CD4-positive, alpha-beta T cell treated with Interleukin-4 for 4 hours (primary cell): ENCODE results near the gene CYP19A1.

Source experiments
- DNase-seq: peaks from one replicate; pipeline ENCODE4 v3.0.0-alpha.2; 2020

Gene CYP19A1

GRCh38 chr15:51356983-51357382 is 18.6 kb upstream of the CYP19A1 start:
- DNase-seq, result no peak

GRCh38 chr15:51356147-51356546 is 17.8 kb upstream of the CYP19A1 start:
- DNase-seq, result no peak

DNA sequence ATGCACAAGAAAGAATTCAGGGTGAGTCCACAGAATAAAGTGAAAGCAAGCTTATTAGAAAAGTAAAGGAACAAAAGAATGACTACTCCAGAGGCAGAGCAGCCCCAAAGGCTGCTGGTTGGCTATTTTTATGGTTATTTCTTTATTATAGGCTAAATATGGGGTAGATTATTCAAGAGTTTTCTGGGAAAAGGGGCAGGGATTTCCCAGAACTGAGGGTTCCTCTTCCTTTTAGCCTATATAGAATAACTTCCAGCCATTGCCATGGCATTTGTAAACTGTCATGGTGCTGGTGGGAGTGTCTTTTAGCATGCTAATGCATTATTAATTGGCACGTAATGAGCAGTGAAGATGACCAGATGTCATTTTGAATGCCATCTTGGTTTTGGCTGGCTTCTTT is 16.7 kb upstream of the CYP19A1 start:
- DNase-seq, result no peak

DNA sequence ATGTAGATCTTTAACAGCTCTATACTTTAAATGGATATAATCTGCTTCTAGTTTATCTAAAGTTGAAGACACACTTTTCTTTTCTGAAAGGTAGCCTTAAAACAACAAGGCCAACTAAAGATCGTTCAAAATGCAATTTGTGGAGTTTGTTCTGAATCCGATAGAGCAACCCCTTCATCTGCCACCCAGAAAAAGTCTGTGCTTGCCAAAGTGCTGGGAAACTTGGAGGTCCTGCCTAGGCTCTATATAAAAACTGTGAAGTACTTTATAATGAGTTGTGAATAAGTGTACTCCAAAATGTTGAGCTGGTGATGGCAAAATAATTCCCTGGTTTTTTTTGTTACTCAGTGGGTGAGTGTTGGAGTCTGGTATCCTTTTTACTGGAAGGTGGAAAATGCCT is 15.6 kb upstream of the CYP19A1 start:
- no peak for DNase-seq

GRCh38 chr15:51350723-51351122 is 12.3 kb upstream of the CYP19A1 start:
- DNase-seq, result no peak

GRCh38 chr15:51349156-51349844 is 10.9 kb upstream of the CYP19A1 start:
- DNase-seq, result no peak

GRCh38 chr15:51348688-51349087 is 10.3 kb upstream of the CYP19A1 start:
- DNase-seq, result no peak

GRCh38 chr15:51346136-51346535 is 7.7 kb upstream of the CYP19A1 start:
- no peak for DNase-seq

DNA sequence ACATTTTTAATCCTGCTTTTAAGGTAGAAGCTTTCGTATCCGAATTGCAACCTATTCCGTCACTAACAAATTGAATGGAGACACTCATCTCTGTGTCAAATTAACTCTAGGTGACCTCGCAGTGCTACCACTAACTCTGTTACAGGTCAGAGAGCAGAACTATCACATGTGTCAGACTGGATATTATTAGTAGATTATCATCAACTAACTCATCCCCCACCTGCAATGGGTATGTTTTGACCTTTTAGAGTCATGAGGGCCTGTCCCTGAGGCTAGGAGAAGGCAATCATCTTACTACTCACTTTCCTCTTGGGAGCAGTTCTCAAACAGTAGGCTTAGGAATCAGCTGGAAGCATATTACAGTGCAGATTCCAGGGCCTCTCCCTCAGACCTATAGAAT is 5.1 kb upstream of the CYP19A1 start:
- DNase-seq, result no peak

- no peak for DNase-seq
Observed at GRCh38 chr15:51342227-51342999, 4.0 kb upstream of the CYP19A1 start.

GRCh38 chr15:51341366-51342226 is 3.2 kb upstream of the CYP19A1 start, which contains the start of gene GLDN:
Gene GLDN, plus strand, starts transcription at chr15:51341655. Its CDS starts 30 bp downstream, at chr15:51341685.
- DNase-seq, result no peak

DNA sequence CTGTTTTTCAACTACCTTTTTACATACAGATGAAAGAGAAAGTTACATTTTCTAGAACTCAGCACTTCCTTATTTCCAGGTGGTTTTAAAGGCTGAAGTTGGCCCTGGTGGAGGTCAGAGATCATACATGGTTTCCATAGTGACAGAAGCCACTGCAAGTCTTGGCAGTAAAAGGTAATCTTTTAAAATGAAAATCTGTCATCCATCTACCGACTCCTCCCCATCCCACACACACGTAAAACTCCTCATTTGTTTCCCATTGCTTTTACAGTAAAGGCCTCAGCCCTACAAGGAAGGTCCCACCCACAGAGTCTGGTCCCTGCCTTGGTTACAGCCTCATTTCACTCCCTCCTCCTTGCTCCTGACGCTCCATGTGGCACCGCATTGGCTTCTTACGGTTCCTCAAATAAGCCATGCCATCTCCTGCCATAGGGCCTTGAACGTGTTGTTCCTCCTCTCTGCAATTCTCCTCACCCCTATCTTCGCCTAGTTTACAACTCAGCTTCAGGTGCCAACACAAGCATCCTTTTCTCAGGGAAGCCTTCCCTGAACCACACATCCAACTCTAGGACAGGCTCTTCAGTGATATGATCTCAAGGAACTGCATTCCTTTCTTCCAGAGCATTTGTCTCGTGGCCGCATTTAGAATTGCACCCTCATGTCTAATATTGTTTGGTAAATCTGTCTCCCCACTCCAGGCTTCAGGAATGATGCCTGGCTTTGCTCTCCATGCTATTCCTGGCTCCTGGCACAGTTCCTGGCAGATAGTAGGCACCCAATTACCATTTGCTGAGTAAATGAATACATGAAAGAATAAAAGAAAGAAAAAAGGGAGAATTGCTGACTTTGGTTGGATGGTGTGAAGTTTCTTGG is 2.6 kb downstream of the CYP19A1 start:
- no peak for DNase-seq

DNA sequence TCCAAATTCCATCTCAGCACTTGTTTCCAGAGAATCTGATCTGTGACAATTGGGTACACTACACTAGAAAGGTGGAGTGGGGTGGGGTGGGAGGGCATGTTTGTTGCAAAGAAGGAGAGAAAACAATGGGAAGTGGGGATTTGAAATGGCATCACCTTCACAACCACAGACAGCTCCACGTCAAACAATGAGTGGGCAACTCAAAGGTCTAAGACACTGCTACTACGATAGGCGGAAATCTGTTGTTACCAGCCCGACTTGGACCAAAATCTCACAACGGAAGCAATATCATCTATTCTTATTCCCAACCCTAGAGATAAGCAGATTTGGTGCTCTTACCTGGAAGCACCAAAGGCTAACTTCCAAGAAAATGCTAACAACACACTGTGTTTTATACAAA is 3.3 kb downstream of the CYP19A1 start:
- DNase-seq, result no peak

DNA sequence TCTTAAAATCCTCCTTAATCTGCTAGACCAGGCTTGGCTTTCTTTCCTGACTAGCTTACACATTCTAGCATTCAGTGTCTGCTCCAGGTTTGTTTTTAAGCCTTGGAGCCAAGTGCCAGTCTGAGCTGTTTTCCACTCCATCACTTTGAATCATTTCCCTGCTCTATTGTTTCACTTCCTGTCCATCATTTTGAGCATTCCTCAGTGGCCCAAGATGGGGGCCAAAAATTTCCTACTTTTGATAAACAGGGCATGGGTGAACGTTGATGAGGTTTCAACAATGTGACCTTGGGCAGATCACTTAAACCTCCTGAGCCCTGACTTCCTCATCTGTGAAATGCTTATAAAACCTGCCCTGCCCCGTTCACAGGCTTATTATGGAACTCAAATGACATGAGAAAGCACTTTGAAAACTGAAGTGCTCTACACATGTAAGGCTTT is 4.4 kb downstream of the CYP19A1 start:
- no peak for DNase-seq

DNA sequence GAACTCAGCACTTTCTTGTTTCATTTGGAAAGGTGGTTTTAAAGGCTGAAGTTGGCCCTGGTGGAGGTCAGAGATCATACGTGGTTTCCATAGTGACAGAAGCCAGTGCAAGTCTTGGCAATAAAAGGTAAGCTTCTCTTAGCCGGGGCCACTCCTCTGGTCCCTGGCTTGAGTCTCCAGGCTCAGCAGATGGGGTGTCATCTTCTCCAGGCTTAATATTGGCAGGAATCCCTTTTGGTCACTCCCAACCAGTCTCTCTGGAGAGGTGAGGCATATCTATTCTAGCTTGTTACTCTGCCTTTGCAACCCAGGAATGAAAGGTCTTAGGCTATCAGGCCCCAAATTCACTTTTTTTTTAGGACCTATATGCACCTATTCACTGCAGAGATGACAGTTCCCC is 4.8 kb downstream of the CYP19A1 start:
- DNase-seq, result no peak

DNA sequence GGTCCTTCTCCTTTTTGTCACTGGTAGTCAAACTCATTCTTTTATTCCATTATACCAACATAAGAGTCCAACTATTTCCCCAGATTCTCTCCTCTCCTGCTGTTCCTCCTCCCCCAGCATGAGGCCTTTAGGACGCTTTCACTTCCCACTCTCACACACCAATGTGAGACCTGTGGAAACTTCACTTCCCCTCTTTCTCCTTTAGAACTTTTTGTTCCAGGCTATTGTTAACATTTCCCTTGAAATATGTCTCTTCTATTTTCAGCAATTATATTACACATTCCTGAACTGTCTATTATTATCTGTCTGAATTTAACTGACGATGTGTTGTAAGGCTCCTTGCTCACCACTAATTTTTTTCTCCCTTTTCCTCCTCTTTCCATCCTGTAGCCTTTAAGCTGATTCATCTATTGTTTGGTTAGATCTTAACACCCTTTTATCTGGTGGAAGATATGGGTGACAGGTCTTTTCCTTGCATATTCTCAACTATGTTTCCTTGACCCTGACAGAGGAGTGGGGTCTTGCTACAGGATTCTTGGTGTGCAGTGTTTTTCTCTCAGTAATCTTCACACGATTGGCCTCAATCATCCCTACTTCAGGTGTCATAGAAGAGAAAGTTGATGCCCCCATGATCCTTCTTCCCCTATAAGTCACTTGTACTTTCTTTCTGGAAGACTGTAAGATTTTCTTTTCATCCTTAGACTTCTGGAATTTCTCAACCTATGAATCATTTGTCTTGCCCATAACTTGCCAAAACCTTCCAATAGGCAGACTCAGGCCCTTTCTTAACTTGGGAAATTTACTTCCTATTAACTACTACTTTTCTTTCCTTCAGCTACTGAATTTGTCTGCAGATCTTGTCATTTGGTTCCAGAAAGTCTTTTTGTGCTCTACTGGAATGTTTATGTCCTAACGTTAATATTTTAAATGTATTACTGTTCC is 5.9 kb downstream of the CYP19A1 start:
- DNase-seq, result no peak

- no peak for DNase-seq
Observed at GRCh38 chr15:51331141-51331540, 7.3 kb downstream of the CYP19A1 start.

DNA sequence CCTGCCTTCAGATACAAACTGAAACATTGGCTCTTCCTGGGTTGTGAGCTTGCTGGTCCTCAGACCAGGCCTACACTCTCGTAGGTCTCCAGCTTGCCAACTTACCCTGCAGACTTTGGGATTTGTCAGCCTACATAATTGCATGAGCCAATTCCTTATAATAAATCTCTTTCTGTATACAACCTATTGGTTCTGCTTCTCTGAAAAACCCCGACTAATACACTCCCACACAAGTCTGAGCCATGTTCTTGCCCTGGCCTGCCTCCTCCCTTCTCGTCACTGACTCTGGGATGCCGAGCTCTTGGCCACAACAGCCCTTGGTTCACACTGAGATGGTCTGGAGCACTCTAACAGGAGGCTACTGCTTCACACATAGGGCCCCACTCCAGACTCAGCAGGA is 9.5 kb downstream of the CYP19A1 start:
- no peak for DNase-seq

- no peak for DNase-seq
Observed at GRCh38 chr15:51327081-51327480, 11.3 kb downstream of the CYP19A1 start.

DNA sequence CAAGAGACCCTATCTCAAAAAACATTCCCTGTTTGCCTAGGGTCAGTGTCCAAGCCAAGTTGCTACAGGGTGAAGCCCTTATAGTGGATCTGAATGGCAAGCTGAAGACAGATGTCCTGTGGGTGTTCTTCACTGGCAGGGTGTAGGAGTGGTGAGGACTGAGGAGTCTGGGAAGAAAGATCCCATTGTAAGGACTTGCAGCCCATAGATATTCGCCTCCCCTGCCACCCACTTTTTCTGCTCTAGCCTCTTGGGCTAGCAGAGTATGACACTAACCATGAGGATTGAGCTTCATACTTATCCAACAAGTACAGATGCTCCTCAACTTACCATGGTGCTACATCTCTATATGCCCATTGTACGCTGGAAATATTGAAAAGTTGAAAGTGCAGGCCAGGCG is 13.2 kb downstream of the CYP19A1 start:
- DNase-seq, result no peak

- no peak for DNase-seq
Observed at GRCh38 chr15:51323749-51324148, 14.6 kb downstream of the CYP19A1 start.
